Measurements from ENCODE around the gene SIGMAR1. TPM values are rescaled to one million over a fixed set of nuclear protein-coding genes. Genes with fewer than 3 reads are reported as not detected.

SIGMAR1 gene
- total and polyA plus RNA-seq, 4 donors: 26.0 to 72.0 (median 63.3) TPM

GRCh38 chr9:34606905-34607304, 30.7 kb downstream of the SIGMAR1 start:
- no peak overlapping the region for H3K9ac ChIP-seq (ENCODE audit: insufficient read depth in 1 of 2, low read length in 2 of 2)
- no peak for DNase-seq
- no peak for TF ChIP-seq CTCF (IDR thresholded peaks at IDR 0.05; ENCODE audit: control extremely low read depth, extremely low read depth)
- WGBS, 2 donors: 88 to 90% methylated on average over 3 of the region's 3 CpGs
- H3K27me3 ChIP-seq (ENCODE audit: control insufficient read depth in 3 of 3, insufficient read depth in 3 of 3, low read length in 2 of 3): peaks cover 0 to 3% (median 0%) of the 10 kb centered on the region in 3 donors
- no peaks in the 10 kb centered on the region for H3K36me3 ChIP-seq (ENCODE audit: control insufficient read depth in 4 of 4, insufficient read depth in 4 of 4, low read length in 4 of 4)
- H3K4me1 ChIP-seq (ENCODE audit: control insufficient read depth in 5 of 5, insufficient read depth in 5 of 5, low read length in 5 of 5): peaks cover 3 to 10% (median 8%) of the 10 kb centered on the region in 5 donors
- no peak overlapping the region for H3K4me3 ChIP-seq
- ATAC-seq (ENCODE audit: insufficient read depth, low FRiP score): no peak
- no peaks in the 10 kb centered on the region for H3K9me3 ChIP-seq (ENCODE audit: control insufficient read depth in 4 of 4, insufficient read depth in 3 of 4, low read length in 3 of 4)
- H3K27ac ChIP-seq (ENCODE audit: low read depth in 1 of 2, low read length in 1 of 2): no peak overlapping the region

- ATAC-seq (ENCODE audit: insufficient read depth, low FRiP score): no peak
- Histone ChIP-seq H3K9ac (ENCODE audit: insufficient read depth in 1 of 2, low read length in 2 of 2) (no peak overlapping the region), H3K27ac (ENCODE audit: low read depth in 1 of 2, low read length in 1 of 2) (no peak overlapping the region), H3K4me1 (ENCODE audit: control insufficient read depth in 5 of 5, insufficient read depth in 5 of 5, low read length in 5 of 5) (peaks cover 1 to 9% (median 6%) of the 10 kb centered on the region in 5 donors), H3K27me3 (ENCODE audit: control insufficient read depth in 3 of 3, insufficient read depth in 3 of 3, low read length in 2 of 3) (peaks cover 0 to 3% (median 0%) of the 10 kb centered on the region in 3 donors), H3K9me3 (ENCODE audit: control insufficient read depth in 4 of 4, insufficient read depth in 3 of 4, low read length in 3 of 4) (no peaks in the 10 kb centered on the region), H3K36me3 (ENCODE audit: control insufficient read depth in 4 of 4, insufficient read depth in 4 of 4, low read length in 4 of 4) (no peaks in the 10 kb centered on the region), H3K4me3 (no peak overlapping the region)
- DNase-seq: no peak
- no peak for TF ChIP-seq CTCF (IDR thresholded peaks at IDR 0.05; ENCODE audit: control extremely low read depth, extremely low read depth)
These were observed 31.4 kb downstream of the SIGMAR1 start for GRCh38 chr9:34606190-34606589.

GRCh38 chr9:34603610-34604231, 33.9 kb downstream of the SIGMAR1 start:
- ATAC-seq (ENCODE audit: insufficient read depth, low FRiP score): peak; percentile 93
- H3K9ac ChIP-seq (ENCODE audit: insufficient read depth in 1 of 2, low read length in 2 of 2): no peak overlapping the region
- peaks cover 0 to 3% (median 0%) of the 10 kb centered on the region in 3 donors for H3K27me3 ChIP-seq (ENCODE audit: control insufficient read depth in 3 of 3, insufficient read depth in 3 of 3, low read length in 2 of 3)
- H3K36me3 ChIP-seq (ENCODE audit: control insufficient read depth in 4 of 4, insufficient read depth in 4 of 4, low read length in 4 of 4): no peaks in the 10 kb centered on the region
- no peak overlapping the region for H3K27ac ChIP-seq (ENCODE audit: low read depth in 1 of 2, low read length in 1 of 2)
- peak; percentile 95 for TF ChIP-seq CTCF (IDR thresholded peaks at IDR 0.05; ENCODE audit: control extremely low read depth, extremely low read depth)
- no peaks in the 10 kb centered on the region for H3K9me3 ChIP-seq (ENCODE audit: control insufficient read depth in 4 of 4, insufficient read depth in 3 of 4, low read length in 3 of 4)
- no peak overlapping the region for H3K4me3 ChIP-seq
- 63% methylated on average over 4 of the region's 4 CpGs for WGBS, 2 donors
- DNase-seq: peak; percentile 88 to 89 (median 88)
- H3K4me1 ChIP-seq (ENCODE audit: control insufficient read depth in 5 of 5, insufficient read depth in 5 of 5, low read length in 5 of 5): no peaks in the 10 kb centered on the region

All from lung (tissue), 12 donors.